ENCODE measurements around the gene GFOD1.

The GFOD1 gene

DNA sequence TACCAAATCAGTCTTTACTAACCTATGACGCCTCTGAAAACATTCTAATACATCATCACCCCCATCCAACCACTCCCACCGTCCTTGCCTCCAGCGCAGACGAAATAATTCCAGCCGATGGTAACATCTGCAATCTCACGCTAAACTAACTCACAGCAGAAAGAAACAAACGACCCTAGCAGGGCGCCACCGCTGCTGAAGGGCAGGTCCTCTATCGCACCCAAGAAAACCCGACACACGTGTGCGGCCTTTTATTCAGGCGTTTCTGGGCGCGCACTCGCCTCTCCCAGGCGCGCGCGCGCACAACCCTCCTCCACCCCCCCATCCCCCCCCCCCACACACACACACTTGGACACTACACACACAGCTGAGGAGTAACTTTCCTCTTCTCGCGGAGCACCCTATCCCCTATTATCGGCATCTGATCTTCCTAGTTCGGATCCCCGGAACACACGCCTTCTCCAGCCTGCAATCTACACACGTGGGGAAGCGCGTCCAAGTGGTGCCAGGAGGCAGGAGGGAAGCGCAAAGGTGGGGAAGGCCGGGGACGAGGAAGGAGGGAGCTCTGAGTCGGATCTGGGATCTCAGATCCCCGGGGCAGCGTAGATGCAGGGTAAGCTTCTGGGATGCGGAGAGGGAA lies 1.4 kb downstream of the GFOD1 start:
- peak; percentile 54 for DNase-seq (ENCODE audit: low spot score)

DNA sequence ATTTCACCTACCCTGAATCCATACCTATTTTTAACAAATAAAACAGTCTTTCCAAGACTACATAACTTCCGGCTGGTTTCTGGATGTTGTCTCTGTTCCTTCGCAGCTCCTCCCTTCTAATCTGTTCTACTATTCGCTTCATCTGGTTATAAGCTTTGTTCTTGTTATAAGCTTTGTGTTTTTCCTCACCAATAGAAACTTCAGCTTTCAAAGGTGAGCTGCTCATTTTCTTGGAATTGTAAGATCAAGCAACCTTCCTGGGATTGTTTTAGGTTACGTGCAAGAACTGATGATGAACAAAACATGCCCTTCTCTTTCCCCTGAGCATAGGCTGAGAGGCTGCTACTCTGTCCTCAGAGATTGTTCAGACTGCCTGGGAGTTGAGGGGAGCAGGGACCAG lies 2.1 kb downstream of the GFOD1 start:
- DNase-seq (ENCODE audit: low spot score): no peak

DNA sequence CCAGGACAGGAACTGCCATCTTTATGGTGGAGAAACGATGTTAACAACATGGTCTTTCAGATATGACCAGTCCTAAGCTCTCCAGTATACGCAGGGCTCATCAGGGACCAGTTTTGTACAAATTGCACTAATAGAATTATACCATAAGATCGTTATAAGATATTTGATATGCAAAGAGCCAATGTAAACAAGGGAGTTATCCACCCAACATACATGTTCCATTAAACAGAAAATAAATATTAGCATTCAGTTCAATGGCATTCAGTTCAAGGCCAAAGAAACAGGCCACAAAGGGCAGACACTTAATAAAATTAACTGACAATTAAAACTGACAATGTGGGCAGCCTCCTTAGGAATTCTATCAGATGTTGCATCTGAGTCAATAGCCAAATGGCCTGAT lies 2.6 kb downstream of the GFOD1 start:
- no peak for DNase-seq (ENCODE audit: low spot score)

DNA sequence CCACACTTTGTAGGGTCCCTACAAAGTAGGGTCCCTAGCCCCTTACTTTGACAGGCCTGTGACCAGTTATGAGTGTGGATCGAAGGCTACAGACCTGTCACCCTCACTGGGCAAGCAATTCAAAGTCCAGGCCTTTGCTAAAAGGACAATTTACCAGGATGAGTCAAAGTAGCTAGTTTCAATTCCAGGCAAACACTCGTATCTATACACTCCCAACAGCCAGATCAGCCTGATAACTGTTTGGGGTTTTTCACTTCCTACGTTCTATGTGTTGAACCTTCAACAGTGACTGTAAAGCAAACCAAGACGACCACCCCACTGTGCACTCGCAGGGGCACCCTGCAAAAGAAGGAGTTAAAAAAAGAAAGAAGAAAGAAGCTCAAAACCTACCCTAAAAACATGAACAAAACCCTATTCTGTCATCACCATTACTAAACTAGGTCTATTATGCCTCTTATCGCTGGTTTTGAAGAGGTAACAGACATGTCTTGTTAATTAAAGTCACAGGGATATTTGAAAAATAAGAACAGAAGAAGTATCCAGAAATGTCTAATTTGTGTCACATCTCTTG lies 3.2 kb downstream of the GFOD1 start:
- no peak for DNase-seq (ENCODE audit: low spot score)

DNA sequence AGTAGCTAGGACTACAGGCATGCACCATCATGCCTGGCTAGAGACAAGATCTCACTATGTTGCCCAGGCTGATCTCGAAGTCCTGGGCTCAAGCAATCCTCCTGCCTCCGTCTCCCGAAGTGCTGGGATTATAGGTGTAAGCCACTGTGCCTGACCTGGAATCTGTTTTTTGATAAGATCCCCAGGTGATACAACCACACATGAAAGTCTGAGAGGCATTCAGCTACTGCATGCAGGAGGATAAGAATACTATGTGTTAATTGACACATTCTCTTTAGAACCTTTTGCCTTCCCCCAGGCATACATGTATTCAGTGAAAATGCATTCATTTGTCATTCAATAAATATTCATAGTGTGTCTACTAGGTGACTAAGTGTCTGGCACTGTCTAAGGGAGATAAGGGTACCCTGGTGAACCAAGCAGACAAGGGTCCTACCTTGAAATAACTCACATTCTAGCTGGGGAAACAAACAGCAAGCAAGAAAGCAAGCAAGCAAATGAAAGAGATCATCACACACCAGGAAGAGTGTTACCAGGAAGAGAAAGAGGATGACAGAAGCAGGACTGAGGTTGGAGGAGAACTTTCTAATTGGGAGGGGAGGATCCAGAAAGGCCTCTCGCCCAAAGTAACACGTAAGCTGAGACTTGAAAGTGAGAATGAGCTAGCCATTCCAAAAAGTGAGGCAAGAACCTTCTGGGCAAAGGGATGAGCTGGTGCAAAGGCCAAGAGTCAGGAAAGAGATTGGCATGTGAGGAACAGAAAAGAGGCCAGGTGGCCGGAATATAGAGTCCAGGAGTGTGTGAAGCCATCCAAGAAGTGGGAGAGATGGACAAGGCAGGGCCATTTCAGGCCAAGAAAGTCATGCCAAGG lies 6.5 kb downstream of the GFOD1 start:
- no peak for DNase-seq (ENCODE audit: low spot score)

- DNase-seq (ENCODE audit: low spot score): no peak
These were observed 7.4 kb downstream of the GFOD1 start for GRCh38 chr6:13479971-13480434.

DNA sequence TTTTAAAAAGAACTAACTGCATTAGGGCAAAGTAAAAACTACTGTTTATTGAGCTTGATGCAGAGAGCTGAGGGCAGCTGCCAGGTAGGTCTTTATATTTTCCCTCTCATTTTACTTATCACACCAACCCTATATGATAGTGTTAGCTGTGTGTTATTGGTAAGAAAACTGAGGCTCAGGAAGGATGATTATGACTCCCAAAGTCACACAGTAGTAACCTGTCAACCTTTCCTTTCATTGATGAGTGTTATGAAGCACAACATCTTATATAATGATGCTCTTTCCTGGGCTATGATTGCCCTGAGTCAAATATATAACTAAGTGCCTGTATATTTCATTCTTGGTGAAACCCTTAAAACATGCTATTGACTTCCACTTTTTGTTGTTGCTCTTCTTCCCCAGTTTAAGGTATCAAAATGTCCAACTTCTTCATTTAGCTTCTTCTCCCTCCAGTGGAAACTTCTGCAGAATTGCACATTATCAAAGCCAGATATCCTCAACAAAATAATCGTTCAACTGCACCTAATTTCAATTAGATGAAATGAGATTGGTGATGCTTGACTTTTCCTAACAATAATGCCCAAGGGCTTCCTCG lies 8.1 kb downstream of the GFOD1 start:
- DNase-seq (ENCODE audit: low spot score): no peak

DNA sequence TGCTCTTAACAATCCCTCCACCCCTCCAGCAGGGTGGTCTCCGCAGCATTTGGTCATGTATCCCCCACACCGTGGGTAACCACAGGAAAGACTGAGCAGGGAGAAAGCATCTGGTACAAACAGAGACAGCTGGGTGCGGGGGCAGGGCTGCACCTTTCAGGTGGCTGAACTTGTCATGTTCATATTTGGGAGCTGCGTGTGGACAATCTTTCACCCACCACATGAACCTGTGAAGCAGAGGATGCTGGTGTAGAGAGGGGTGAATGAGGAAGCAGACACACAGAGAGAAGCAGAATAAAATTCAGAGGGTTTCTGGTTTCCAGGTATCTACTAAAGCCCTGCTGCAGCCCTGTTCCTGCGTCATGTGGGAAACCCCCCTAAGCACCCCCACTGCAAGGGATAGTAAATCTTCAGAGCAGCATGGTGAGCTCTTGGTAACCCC lies 8.9 kb downstream of the GFOD1 start:
- no peak for DNase-seq (ENCODE audit: low spot score)

GRCh38 chr6:13474787-13475186 lies 12.6 kb downstream of the GFOD1 start:
- DNase-seq (ENCODE audit: low spot score): no peak

- no peak for DNase-seq (ENCODE audit: low spot score)
These were observed 13.0 kb downstream of the GFOD1 start for GRCh38 chr6:13474360-13474759.

DNA sequence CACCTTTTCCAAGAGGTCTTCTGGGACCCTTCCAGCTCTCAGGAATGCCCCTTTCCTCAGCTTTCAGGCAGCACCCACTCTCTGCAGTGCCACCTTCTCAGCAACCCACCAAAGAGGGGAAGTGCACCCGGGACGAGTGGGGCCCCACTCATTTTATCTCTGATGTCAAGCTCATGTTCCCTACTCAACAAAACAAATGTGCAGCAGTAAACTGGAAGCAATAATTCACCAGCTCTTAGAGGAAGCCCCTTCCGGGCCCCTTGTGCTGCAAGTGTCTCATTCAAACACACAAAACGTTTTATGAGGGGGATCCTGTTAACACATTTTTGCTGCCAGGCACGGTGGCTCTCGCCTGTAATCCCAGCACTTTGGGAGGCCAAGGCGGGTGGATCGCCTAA lies 13.6 kb downstream of the GFOD1 start:
- DNase-seq (ENCODE audit: low spot score): no peak

DNA sequence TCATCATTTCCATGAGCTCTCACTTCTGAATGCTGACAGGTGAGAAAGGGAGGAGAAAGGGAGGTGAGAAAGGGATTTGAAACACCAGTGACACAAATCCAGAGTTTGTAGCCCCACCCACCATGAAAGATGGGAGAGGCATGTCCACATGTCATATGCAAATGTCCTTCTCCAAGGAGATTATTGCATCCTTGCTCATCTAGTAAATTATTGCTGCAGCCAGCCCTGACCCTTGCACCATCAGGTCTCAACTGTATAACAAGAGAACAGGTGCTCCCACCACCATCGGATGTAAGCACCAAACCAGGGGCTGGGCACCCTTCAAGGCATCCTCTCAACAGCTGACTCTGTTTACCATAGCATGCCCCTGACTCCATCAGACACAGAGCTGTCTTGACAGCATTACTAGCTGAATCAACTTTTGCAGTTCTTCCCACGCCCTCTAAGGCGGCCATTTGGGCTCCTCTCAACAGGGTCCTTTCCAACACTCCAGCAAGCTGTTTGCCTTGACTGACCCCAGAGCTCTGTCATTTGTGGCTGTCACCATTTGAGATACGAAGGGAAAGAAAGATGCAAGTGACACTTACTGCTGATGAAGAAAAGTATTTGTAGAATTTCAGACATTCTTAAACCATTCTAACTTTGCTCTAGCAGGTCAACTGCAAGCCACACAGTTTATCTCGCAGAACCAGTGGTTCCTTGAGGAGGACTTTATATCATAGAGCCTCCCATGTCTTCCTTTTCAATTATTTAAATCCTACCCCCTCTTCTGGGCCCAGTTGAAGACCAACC lies 14.2 kb downstream of the GFOD1 start:
- DNase-seq (ENCODE audit: low spot score): no peak

GRCh38 chr6:13472099-13472498 lies 15.3 kb downstream of the GFOD1 start:
- no peak for DNase-seq (ENCODE audit: low spot score)

DNA sequence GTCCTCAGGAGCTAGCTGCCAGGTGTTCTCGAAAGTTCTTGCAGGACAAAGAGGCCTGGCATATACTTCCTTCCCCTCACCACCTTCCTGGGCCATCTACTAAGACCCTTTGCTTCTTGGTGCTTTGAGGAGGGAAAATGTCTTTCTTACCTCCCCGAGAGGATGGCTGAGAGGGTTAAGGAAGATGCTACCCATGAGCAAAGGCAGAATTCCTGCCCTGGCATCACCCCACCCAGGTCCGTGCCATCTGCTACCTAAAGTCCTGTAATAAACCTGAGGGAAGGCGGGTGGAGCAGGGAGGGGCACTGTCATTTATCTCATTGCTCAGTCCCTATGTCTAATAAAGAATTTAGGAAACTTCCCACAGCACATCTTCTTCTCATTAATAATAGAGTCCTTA lies 16.2 kb downstream of the GFOD1 start:
- no peak for DNase-seq (ENCODE audit: low spot score)

DNA sequence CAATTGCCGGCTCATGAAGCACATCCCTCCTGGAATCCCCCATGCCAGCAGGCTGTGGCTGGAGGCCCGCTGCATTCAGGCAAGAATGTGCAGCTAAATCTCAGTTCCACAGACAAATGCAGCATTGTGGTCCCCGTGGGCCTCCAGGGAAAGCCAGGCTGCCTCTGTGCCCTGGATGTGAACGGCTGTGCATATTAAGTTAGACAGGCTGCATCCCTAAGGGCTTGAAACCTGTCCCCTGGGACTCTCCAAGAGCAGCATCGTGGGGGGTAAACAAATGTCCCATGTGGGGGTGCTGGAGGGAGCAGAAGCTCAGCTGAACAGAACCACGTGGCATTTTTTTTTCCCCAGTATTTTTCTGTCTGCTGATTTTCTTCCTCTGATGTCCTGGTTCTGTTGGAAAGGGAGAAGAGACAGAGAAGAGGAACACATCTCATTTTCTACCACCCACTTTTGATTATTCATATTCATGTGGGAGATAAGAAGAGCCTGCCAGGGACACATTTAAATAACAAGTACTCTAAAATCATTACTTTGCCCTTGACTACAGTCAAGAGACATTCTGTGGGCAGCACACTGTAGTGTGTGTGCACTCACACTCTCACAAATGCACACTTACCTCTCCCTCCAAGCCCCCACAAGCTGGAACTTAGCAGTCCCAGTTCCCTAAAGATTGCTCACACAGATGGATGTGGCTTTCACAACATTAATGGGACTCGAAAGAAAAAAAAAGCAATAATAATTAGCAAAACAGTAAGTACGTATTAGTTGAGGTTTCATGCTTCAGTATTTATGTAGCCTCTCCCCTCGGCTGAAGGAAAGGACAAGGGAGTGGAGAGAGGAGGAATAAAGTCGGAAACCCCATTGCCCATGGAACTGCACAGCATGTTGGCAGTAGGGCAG lies 16.9 kb downstream of the GFOD1 start:
- DNase-seq (ENCODE audit: low spot score): peak; percentile 83

- no peak for DNase-seq (ENCODE audit: low spot score)
These were observed 17.7 kb downstream of the GFOD1 start for GRCh38 chr6:13469693-13470092.

- no peak for DNase-seq (ENCODE audit: low spot score)
These were observed 18.6 kb downstream of the GFOD1 start for GRCh38 chr6:13468839-13469238.

DNA sequence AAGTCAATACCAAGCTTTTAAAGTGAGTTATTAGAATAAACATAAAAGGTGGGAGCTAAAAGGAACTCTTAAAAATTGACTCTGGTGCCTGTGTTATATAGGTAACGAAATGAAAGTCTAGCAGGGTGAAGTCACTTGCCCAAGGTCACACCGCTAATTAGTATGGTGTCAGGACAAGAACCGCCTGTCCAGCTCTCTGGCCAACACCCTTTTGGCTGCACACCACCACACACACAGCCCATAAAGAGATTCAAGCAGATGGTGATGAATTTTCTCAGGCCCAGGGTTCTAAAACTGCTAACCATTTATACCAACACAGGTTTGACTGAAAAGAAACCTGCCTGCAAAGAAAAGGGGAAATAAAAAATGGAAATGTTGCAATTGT lies 20.2 kb downstream of the GFOD1 start:
- no peak for DNase-seq (ENCODE audit: low spot score)

DNA sequence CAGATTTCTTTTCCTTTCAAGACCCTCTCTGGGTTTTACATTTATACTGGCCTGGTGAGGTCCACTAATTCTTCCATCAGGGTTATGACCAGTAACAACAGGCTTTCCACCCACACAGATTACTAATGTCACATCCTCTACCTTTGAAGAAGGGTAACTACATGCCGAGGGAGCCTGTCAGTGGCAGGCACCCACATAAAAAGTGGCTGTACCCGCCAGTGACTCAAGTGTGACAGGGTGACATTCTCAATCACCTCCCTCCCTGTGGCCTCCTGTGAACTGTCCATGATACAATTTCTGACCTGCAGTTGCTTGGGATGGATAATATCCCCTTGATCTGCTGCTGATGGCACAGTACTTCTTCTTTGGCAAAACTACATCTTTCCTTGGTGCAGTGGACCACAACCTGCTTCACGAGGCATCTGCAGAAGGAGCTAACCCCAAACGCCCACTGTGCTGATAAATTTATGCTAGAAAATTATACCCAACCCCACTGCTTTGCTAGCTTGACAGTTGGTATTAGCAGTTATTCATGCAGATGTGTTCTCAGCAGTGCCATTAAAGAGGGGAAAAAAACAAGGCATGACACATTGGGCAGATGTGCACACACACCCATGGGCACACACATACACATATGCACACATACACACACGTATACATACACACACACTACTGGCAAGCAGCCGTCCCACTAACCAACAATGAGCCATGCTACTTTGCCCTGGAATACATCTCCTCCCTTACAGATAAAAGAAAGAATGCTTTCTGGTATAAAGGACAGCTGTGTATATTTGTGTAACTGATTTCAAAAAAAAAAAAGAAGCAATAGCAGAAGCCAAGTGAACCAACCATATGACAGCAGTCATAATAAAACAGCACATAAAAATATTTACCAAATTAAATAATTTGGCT lies 20.8 kb downstream of the GFOD1 start:
- DNase-seq (ENCODE audit: low spot score): no peak

DNA sequence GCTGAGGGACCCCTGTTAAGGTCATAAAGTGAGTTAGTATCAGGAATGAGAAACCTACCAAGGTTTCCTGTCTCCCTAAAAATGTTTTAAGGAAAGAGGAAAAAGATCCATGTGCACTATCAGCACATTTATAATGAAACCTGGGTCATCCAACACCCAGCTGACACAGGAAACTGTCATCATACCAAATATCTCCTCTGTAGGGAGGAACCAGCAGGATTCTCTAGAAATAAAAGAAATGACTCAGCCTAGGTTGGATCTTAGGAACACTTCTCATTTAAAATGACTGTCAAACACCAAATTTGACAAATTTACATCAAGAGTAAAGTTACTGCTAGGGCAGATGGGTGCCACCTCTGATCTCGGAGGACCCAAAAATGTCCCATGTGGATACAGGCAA lies 21.7 kb downstream of the GFOD1 start:
- no peak for DNase-seq (ENCODE audit: low spot score)
